OCI-LY7 (cell line): ENCODE data around the gene CEP295NL. TPM values are rescaled to one million over a fixed set of nuclear protein-coding genes. Genes with fewer than 3 reads are reported as not detected.

ENCODE experiments used
- BruUV-seq: library from RNA; stranded (reverse); fragments of 400-500 nt; replicated peaks from 2 replicates; lab custom pipeline; 2021; lab: Mats Ljungman, UMichigan
- CTCF ChIA-PET: fragments of 300-600 bp; sonication (Branson Sonifier 250); formaldehyde crosslinking; loops from one replicate; lab custom pipeline; 2022; ENCODE audit warnings: antibody characterized with exemption; ENCODE audit not compliant: unreplicated experiment; lab: Charles Lee
- POLR2A ChIA-PET: fragments of 300-600 bp; sonication (Branson Sonifier 250); formaldehyde crosslinking; loops from one replicate; lab custom pipeline; 2022; ENCODE audit warnings: antibody characterized with exemption; lab: Charles Lee
- DNase-seq: peaks from one replicate; pipeline ENCODE4 v3.0.0-alpha.2; 2015; ENCODE audit warnings: low spot score
- H2AFZ ChIP-seq: fragments of 200-600 bp; sonication (generic), shearing (Covaris generic); 2 replicates; pipeline ENCODE4 v1.6.1; 2014; ENCODE audit warnings: mild to moderate bottlenecking, antibody characterized with exemption, low read length, moderate library complexity
- H3K27ac ChIP-seq: fragments of 200-600 bp; sonication (generic); 2 replicates; pipeline ENCODE4 v1.5.1; 2014; ENCODE audit warnings: mixed run types, low read depth, mild to moderate bottlenecking, moderate library complexity, low read length, inconsistent platforms; ENCODE audit not compliant: poor library complexity, severe bottlenecking
- H3K36me3 ChIP-seq: fragments of 200-600 bp; sonication (generic); 2 replicates; pipeline ENCODE4 v1.6.1; 2014; ENCODE audit warnings: mild to moderate bottlenecking, antibody characterized with exemption, low read length, moderate library complexity, mixed read lengths; ENCODE audit not compliant: insufficient read depth
- H3K4me1 ChIP-seq: fragments of 200-600 bp; sonication (generic); 2 replicates; pipeline ENCODE4 v1.5.1; 2014; ENCODE audit warnings: mild to moderate bottlenecking, low read length; ENCODE audit not compliant: insufficient read depth, poor library complexity, severe bottlenecking
- H3K4me2 ChIP-seq: fragments of 200-600 bp; sonication (generic); 2 replicates; pipeline ENCODE4 v1.6.1; 2014; ENCODE audit warnings: mild to moderate bottlenecking, low read length
- H3K4me3 ChIP-seq: fragments of 200-600 bp; sonication (generic); 2 replicates; pipeline ENCODE4 v1.5.1; 2014; ENCODE audit warnings: mild to moderate bottlenecking, low read depth, low read length; ENCODE audit not compliant: poor library complexity, severe bottlenecking
- H3K79me2 ChIP-seq: fragments of 200-600 bp; sonication (generic); 2 replicates; pipeline ENCODE4 v1.6.1; 2016; ENCODE audit warnings: low read depth, mild to moderate bottlenecking, low read length, moderate library complexity, mixed read lengths; ENCODE audit not compliant: insufficient read depth
- H3K9me2 ChIP-seq: fragments of 200-600 bp; sonication (generic); 2 replicates; pipeline ENCODE4 v1.6.1; 2016; ENCODE audit warnings: mild to moderate bottlenecking, low read length, mixed read lengths; ENCODE audit not compliant: insufficient read depth
- H3K9me3 ChIP-seq: fragments of 200-600 bp; sonication (generic); 2 replicates; pipeline ENCODE4 v1.6.1; 2014; ENCODE audit warnings: mild to moderate bottlenecking, mixed run types, low read length, mixed read lengths
- H4K20me1 ChIP-seq: fragments of 200-600 bp; sonication (generic); 2 replicates; pipeline ENCODE4 v1.6.1; 2014; ENCODE audit warnings: mild to moderate bottlenecking, antibody characterized with exemption, low read length, moderate library complexity, mixed read lengths; ENCODE audit not compliant: insufficient read depth
- CTCF ChIP-seq: fragments of 200-600 bp; sonication (generic); conservative IDR thresholded peaks from 2 replicates; pipeline ENCODE4 v1.5.1; 2014; ENCODE audit warnings: mild to moderate bottlenecking, antibody characterized with exemption, low read length, moderate library complexity, mixed read lengths
- EZH2phosphoT487 ChIP-seq: fragments of 200-600 bp; sonication (generic); IDR thresholded peaks from 2 replicates; pipeline ENCODE4 v1.6.1; 2018; ENCODE audit warnings: low read depth, borderline replicate concordance, mild to moderate bottlenecking, mixed run types, antibody characterized with exemption, low read length, moderate library complexity, mixed read lengths
- intact Hi-C: fragments of 100-400 bp; cut with micrococcal nuclease; formaldehyde crosslinking; loops from one replicate; pipeline ENCODE4 v1.10.0; 2022; ENCODE audit not compliant: unreplicated experiment
- total RNA-seq, 2 experiments: library from RNA; depleted of rRNA in 1 of 2; stranded (reverse); fragments of >200 nt in 1 of 2; shearing (Covaris generic) in 1 of 2; gene quantifications; 2 replicates each; pipeline ENCODE4 v1.2.3, GENCODE V29; 2014 to 2022

The CEP295NL gene
- total RNA-seq, 2 experiments from 2014 or later: not detected

GRCh38 chr17:78933959-78934568, 31.1 kb upstream of the CEP295NL start:
- Histone ChIP-seq H3K9me2 (no peaks in the 10 kb centered on the region), H2AFZ (no peak overlapping the region), H3K4me1 (no peaks in the 10 kb centered on the region), H4K20me1 (no peaks in the 10 kb centered on the region), H3K79me2 (no peaks in the 10 kb centered on the region), H3K4me3 (no peak overlapping the region), H3K4me2 (no peak overlapping the region), H3K27ac (no peak overlapping the region), H3K9me3 (no peaks in the 10 kb centered on the region), H3K36me3 (no peaks in the 10 kb centered on the region)
- no peak for DNase-seq
- TF ChIP-seq EZH2phosphoT487 (no peak), CTCF (no peak)
- ChIA-PET POLR2A (no interaction called here), CTCF (no interaction called here)
- intact Hi-C loops: no loop called here
- no TSS peak for BruUV-seq

DNA sequence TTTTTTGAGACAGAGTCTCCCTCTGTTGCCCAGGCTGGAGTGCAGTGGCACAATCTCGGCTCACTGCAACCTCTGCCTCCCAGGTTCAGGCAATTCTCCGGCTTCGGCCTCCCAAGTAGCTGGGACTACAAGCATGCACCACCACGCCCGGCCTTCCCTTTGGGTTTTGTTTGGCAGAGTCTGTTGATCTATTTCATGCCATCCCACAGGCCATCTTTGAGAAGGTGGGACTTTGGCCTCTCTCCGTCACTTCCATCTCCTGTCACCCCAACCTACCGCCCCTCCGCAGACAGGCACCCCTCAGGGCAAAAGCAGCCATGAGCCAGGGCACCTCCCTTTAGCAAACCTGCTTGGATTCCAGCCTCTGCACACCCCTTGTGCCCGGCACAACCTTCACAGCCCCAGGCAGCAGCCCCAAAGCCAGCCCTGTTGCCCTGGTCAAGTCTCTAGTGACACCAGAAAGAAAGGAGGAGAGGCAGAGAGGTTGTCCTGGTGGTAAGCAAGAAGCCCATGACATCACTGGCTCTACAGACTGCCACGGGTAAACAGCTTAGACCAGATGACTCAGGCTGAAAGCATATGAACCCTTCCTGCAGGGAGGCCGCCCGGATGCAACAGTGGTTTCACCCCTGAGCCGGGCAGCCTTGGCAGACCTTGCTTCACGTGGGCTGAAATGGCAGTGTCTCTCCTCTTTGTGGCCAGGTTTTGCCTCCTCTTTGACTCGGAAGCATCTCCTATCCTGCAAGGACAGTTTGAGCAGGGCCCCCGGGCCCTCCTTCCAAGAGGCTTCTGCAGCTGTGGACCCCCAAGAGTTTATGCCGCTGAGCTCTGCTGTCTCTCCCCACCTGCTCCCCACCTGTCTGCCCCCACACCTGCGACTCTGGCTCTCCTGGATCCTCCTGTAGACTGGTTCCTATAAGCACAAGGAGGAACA, 30.3 kb upstream of the CEP295NL start:
- Histone ChIP-seq H3K4me1 (no peaks in the 10 kb centered on the region), H3K9me3 (no peaks in the 10 kb centered on the region), H3K9me2 (no peaks in the 10 kb centered on the region), H4K20me1 (no peaks in the 10 kb centered on the region), H3K79me2 (no peaks in the 10 kb centered on the region), H3K4me3 (no peak overlapping the region), H3K4me2 (no peak overlapping the region), H2AFZ (no peak overlapping the region), H3K27ac (no peak overlapping the region), H3K36me3 (no peaks in the 10 kb centered on the region)
- ChIA-PET CTCF (no interaction called here), POLR2A (interaction anchor here (0.6 kb wide), 1 partner anchor 156 kb away, joined by 4 read pairs; no protein-coding TSS in a partner anchor)
- BruUV-seq: no TSS peak
- TF ChIP-seq EZH2phosphoT487 (no peak), CTCF (no peak)
- peak; percentile 23 for DNase-seq
- intact Hi-C loops: no loop called here
